ENCODE measurements around the gene CTSO.

CTSO gene

DNA sequence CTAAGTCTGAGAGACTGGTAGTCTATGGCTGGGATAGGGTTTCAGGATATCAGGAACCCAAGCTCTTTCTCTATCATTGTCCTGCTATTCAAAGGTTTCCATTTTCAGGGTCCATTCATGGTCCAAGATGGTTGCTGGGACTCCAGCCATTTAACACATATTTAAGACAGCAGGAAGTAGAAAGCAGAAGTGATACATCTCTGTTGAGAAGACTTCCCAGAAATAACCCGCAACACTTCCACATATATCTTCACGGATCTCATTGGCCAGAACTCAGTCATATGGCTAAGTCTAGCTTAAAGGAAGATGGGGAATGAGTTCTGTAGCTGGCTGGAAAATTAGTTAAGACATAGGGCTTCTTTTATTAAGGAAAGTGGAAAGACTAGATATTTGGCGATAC is 23.8 kb downstream of the CTSO start:
- no peak for DNase-seq (ENCODE audit: low read depth)
- TF ChIP-seq, protein P1, sequence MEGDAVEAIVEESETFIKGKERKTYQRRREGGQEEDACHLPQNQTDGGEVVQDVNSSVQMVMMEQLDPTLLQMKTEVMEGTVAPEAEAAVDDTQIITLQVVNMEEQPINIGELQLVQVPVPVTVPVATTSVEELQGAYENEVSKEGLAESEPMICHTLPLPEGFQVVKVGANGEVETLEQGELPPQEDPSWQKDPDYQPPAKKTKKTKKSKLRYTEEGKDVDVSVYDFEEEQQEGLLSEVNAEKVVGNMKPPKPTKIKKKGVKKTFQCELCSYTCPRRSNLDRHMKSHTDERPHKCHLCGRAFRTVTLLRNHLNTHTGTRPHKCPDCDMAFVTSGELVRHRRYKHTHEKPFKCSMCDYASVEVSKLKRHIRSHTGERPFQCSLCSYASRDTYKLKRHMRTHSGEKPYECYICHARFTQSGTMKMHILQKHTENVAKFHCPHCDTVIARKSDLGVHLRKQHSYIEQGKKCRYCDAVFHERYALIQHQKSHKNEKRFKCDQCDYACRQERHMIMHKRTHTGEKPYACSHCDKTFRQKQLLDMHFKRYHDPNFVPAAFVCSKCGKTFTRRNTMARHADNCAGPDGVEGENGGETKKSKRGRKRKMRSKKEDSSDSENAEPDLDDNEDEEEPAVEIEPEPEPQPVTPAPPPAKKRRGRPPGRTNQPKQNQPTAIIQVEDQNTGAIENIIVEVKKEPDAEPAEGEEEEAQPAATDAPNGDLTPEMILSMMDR (conservative IDR thresholded peaks at IDR 0.05; ENCODE audit: low read depth, low read length): no peak
- H3K4me3 ChIP-seq (ENCODE audit: low read depth, low read length): no peak overlapping the region

DNA sequence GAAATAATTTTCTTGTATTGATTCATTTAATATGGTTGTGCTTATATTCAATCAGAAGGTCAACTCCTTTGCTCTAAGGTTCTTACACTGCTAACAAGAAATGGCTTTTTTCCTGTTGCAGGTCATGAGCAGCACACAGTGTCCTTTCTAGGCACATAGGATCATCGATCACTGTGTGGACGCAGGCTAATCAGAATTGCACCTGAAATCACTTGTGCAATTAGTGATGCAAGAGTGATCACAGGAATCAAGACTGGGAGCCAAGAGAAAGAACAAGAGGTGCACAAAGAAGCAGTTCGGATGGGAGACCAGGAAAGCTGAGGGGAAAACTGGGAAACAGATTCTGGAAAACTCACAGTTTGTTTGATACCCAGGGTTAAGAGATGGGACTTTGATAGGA is 29.0 kb downstream of the CTSO start:
- no peak overlapping the region for H3K4me3 ChIP-seq (ENCODE audit: low read depth, low read length)
- DNase-seq (ENCODE audit: low read depth): no peak
- TF ChIP-seq, protein P1 (conservative IDR thresholded peaks at IDR 0.05; ENCODE audit: low read depth, low read length): no peak

DNA sequence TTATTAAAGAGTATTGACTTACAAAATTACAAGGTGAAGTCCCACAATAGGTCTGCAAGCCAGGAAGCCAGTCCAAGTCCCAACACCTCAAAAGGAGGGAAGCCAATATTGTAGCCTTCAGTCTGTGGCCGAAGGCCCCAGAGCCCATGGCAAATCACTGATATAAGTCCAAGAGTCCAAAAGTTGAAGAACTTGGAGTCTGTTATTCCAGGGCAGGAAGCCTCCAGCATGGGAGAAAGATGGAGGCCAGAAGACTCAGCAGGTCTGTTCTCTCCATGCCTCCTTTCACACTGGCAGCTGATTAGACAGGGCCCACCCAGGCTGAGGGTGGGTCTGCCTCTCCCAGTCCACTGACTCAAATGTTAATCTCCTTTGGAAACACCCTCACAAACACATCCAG is 32.1 kb downstream of the CTSO start:
- no peak for DNase-seq (ENCODE audit: low read depth)
- no peak overlapping the region for H3K4me3 ChIP-seq (ENCODE audit: low read depth, low read length)
- TF ChIP-seq, protein P1 (conservative IDR thresholded peaks at IDR 0.05; ENCODE audit: low read depth, low read length): no peak

DNA sequence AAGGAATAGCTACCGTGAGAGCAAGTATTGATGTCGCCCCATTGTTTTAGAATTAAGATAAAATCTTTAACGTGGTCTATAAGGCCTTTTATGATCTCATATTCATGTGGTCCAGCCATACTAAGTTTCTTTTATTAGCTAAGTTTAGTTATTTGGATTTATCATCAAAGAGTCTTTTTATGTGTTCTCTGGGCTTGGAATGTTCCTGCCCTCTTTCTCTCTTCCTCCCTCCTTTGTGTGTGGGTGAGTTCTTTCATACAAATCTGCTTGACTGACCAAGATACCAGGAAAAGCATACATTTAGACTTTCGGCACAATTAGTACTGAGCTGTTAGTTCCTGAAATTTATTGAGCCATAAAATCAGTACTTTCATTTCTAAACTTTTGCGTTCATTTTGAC is 38.9 kb downstream of the CTSO start:
- H3K4me3 ChIP-seq (ENCODE audit: low read depth, low read length): no peak overlapping the region
- no peak for DNase-seq (ENCODE audit: low read depth)
- TF ChIP-seq, protein P1 (conservative IDR thresholded peaks at IDR 0.05; ENCODE audit: low read depth, low read length): no peak

DNA sequence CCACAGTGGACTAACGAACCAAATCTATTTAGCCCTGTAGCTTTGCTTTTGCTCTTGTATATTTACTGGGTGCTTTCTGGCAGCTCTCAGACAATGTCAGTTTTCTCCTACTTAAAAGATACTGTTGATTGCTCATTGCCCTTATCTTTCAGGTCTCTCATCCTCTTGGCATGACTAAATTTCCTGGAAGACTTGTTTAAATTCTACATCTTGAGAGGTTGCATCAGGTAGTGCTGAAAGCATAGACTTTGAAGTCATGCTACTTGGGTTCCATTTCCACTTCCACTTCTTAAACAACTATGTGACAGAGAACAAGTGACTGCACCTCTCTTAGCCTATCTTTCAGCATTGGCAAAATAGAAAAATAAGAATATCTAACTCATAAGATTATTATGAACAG is 41.8 kb downstream of the CTSO start:
- H3K4me3 ChIP-seq (ENCODE audit: low read depth, low read length): no peak overlapping the region
- TF ChIP-seq, protein P1 (conservative IDR thresholded peaks at IDR 0.05; ENCODE audit: low read depth, low read length): no peak
- DNase-seq (ENCODE audit: low read depth): peak; percentile 11

DNA sequence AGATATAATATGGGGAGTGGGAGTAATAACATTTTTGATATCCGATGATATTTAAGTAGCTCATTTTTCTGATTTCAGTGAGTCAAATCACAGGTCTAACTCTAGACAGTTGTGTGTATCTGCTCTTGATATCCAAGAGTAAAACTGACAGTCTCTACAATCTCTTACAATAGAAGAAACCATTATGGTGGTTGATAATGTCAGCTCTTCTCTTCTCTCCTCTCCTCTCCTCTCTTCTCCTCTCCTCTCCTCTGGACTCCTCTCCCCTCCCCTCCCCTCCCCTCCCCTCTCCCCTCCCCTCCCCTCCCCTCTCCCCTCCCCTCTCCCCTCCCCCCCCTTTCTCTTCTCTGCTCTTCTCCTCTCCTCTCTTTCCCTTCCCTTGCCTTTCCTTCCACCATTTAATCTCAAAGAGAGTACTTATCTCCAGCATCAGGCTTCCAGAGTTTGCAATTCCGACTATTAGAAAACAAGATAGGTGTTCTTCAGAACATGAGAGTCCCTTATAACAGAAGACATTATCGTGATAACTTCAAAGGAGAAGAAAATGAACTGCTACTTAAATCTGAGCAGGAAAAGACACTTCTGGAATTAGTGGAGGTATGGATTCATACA is 43.9 kb downstream of the CTSO start:
- TF ChIP-seq, protein P1 (conservative IDR thresholded peaks at IDR 0.05; ENCODE audit: low read depth, low read length): no peak
- H3K4me3 ChIP-seq (ENCODE audit: low read depth, low read length): no peak overlapping the region
- DNase-seq (ENCODE audit: low read depth): no peak
